RWPE2 (cell line): ENCODE measurements around the gene NSD1.
A peak's percentile ranks its signal among the peaks of the same experiment; 100 is the strongest.
"Not testable (repeated sequence)": the region's sequence is repeated elsewhere in the genome, so short reads cannot be mapped to it uniquely, and the experiment has no call there.

Experiments
- ATAC-seq: fragments of 200-7000 bp; cut with Tn5 transposase; 3 replicates; pipeline ENCODE4 v1.9.1; 2021; ENCODE audit warnings: low read depth
- DNase-seq: peaks from one replicate; pipeline ENCODE4 v3.0.0-alpha.2; 2020; ENCODE audit warnings: low spot score
- H3K27ac ChIP-seq: fragments of 450-650 bp; 2 replicates; pipeline ENCODE4 v1.5.1; 2017; ENCODE audit warnings: mild to moderate bottlenecking; ENCODE audit not compliant: poor library complexity, severe bottlenecking
- H3K27me3 ChIP-seq: fragments of 250-450 bp; sonication (Bioruptor Pico); 2 replicates; pipeline ENCODE4 v1.5.1; 2021; ENCODE audit warnings: mild to moderate bottlenecking, moderate library complexity; ENCODE audit not compliant: insufficient read depth, poor library complexity, severe bottlenecking
- H3K36me3 ChIP-seq: fragments of 250-450 bp; sonication (Bioruptor Pico); 2 replicates; pipeline ENCODE4 v1.5.1; 2020; ENCODE audit warnings: low read depth, mild to moderate bottlenecking, moderate library complexity
- H3K4me1 ChIP-seq: fragments of 250-450 bp; sonication (Bioruptor Pico); 2 replicates; pipeline ENCODE4 v1.5.1; 2021; ENCODE audit warnings: mild to moderate bottlenecking, moderate library complexity; ENCODE audit not compliant: insufficient read depth, poor library complexity, severe bottlenecking
- H3K4me3 ChIP-seq: fragments of 250-450 bp; sonication (Bioruptor Pico); 2 replicates; pipeline ENCODE4 v1.5.1; 2021; ENCODE audit warnings: mild to moderate bottlenecking, moderate library complexity; ENCODE audit not compliant: severe bottlenecking
- H3K9me3 ChIP-seq: fragments of 250-450 bp; sonication (Bioruptor Pico); 2 replicates; pipeline ENCODE4 v1.5.1; 2021; ENCODE audit warnings: mild to moderate bottlenecking, moderate library complexity; ENCODE audit not compliant: severe bottlenecking
- CTCF ChIP-seq: fragments of 450-650 bp; IDR thresholded peaks from one replicate; pipeline ENCODE4 v1.5.1; 2017; ENCODE audit warnings: mild to moderate bottlenecking, moderate library complexity; ENCODE audit not compliant: poor library complexity, severe bottlenecking

Gene NSD1

DNA sequence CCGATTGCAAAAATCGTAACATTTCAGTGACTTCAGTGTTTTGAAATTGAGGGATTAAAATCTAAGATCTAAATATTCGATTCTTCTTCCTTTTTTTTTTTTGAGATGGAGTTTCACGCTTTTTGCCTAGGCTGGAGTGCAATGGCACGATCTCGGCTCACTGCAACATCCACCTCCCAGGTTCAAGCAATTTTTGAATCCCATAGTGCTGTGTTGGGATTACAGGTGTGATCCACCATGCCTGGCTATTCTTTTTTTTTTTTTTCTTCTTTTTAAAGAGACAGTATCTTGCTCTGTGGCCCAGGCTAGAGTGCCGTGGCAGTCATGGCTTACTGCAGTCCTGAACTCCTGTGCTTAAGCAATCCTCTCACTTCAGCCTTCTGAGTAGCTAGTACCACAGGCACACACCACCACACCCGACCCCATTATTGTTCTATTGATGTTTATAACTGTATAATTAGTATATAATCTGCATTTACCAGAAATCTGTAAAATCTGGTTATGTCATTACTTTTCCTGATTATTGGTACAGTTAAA is 42.7 kb downstream of the NSD1 start:
- 0 out of 3 replicates have a peak, but pooled peaks have one; percentile 41 for ATAC-seq

DNA sequence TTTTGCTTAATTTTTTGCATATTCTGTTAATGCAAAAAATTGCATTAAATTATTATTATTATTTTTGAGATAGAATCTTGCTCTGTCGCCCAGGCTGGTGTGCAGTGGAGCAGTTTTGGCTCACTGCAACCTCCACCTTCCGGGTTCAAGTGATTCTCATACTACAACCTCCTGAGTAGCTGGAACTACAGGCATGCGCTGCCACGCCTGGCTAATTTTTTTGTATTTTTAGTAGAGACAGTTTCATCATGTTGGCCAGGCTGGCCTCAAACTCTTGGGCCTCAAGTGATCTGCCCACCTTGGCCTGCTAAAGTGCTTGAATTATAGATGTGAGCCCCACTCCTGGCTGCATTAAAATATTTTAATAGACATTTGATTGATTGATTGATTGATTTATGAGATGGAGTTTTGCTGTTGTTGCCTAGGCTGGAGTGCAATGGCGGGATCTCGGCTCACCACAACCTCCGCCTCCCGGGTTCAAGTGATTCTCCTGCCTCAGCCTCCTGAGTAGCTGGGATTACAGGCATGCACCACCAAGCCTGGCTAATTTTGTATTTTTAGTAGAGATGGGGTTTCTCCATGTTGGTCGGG is 44.4 kb downstream of the NSD1 start:
- H3K27me3 ChIP-seq, H3K4me1 ChIP-seq, H3K9me3 ChIP-seq, H3K4me3 ChIP-seq, DNase-seq, H3K27ac ChIP-seq, ATAC-seq: not testable (repeated sequence)
- peaks cover 21% of the 10 kb centered on the region for H3K36me3 ChIP-seq

More for the DNA sequence above, 42.7 kb downstream of the NSD1 start:
- Histone ChIP-seq H3K9me3 (peaks cover 3% of the 10 kb centered on the region), H3K27ac (no peak overlapping the region), H3K4me3 (no peak overlapping the region), H3K4me1 (no peaks in the 10 kb centered on the region), H3K27me3 (no peaks in the 10 kb centered on the region), H3K36me3 (peaks cover 29% of the 10 kb centered on the region)
- DNase-seq: no peak
- no peak for TF ChIP-seq CTCF

DNA sequence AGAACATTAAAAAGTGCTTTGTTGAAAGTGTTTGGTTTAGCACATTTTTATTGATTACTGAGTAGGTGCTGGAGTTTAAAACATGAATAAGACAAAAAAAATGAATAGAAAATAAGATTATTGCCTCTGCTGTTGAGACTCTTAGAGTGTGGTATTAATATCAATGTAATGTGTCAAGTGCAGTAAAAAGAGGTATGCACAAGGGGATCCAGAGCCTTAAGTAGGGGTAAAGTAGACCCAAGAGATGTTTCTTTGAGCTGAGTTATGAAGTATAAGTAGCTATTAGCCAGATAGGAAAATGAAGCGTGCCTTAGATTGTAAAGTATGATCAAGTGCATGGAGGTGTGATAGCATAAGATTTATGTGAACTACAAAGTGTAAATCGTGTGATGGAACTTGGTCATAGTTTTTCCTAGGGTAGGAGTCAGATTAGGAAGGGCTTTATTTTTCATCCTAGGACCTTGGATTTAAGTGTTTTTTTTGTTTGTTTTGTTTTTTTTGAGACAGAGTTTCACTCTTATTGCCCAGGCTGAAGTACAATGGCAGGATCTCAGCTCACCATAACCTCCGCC is 45.2 kb downstream of the NSD1 start:
- no peak for DNase-seq
- H3K4me3 ChIP-seq: no peak overlapping the region
- H3K4me1 ChIP-seq: peaks cover 12% of the 10 kb centered on the region
- H3K27ac ChIP-seq: no peak overlapping the region
- H3K27me3 ChIP-seq: no peaks in the 10 kb centered on the region
- H3K36me3 ChIP-seq: peaks cover 25% of the 10 kb centered on the region
- no peak for ATAC-seq
- TF ChIP-seq CTCF: no peak
- H3K9me3 ChIP-seq: peaks cover 2% of the 10 kb centered on the region

GRCh38 chr5:177179431-177179830 is 45.9 kb downstream of the NSD1 start:
- peaks cover 12% of the 10 kb centered on the region for H3K4me1 ChIP-seq
- H3K4me3 ChIP-seq: no peak overlapping the region
- TF ChIP-seq CTCF: no peak
- H3K36me3 ChIP-seq: peaks cover 25% of the 10 kb centered on the region
- no peak for DNase-seq
- no peaks in the 10 kb centered on the region for H3K27me3 ChIP-seq
- H3K27ac ChIP-seq: no peak overlapping the region
- H3K9me3 ChIP-seq: peaks cover 2% of the 10 kb centered on the region
- ATAC-seq: no peak

DNA sequence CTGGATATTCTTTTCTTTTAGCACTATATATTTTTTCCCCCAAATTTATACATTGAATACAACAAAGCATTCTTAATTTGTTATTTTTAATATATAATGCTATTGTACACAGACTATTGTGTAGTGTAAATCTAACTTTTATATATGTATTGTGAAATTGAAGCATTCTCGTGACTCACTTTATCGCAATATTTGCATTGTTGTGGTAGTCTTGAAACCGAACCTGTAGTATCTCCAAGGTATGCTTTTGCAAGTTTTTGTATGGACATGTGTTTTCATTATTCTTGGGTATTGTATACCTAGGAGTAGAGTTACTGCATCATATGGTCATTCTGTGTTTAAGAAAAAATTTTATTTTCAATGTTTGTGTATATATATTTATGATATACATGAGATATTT is 49.6 kb downstream of the NSD1 start:
- no peak overlapping the region for H3K27ac ChIP-seq
- no peak overlapping the region for H3K4me3 ChIP-seq
- peak; percentile 81 for ATAC-seq
- H3K36me3 ChIP-seq: peaks cover 5% of the 10 kb centered on the region
- no peak for DNase-seq
- H3K27me3 ChIP-seq: no peaks in the 10 kb centered on the region
- peaks cover 12% of the 10 kb centered on the region for H3K4me1 ChIP-seq
- H3K9me3 ChIP-seq: peaks cover 2% of the 10 kb centered on the region
- no peak for TF ChIP-seq CTCF
